NOMO-1 treated with DMSO at 0.1 percent for 48 hours (cell line): Measurements from ENCODE around the gene QRICH1.

Experiments used
- DNase-seq: peaks from one replicate; lab custom pipeline; 2025; ENCODE audit not compliant: unreplicated experiment; lab: John Stamatoyannopoulos, UW

QRICH1 gene

GRCh38 chr3:48999085-48999858, 94.6 kb downstream of the QRICH1 start:
- no peak for DNase-seq

DNA sequence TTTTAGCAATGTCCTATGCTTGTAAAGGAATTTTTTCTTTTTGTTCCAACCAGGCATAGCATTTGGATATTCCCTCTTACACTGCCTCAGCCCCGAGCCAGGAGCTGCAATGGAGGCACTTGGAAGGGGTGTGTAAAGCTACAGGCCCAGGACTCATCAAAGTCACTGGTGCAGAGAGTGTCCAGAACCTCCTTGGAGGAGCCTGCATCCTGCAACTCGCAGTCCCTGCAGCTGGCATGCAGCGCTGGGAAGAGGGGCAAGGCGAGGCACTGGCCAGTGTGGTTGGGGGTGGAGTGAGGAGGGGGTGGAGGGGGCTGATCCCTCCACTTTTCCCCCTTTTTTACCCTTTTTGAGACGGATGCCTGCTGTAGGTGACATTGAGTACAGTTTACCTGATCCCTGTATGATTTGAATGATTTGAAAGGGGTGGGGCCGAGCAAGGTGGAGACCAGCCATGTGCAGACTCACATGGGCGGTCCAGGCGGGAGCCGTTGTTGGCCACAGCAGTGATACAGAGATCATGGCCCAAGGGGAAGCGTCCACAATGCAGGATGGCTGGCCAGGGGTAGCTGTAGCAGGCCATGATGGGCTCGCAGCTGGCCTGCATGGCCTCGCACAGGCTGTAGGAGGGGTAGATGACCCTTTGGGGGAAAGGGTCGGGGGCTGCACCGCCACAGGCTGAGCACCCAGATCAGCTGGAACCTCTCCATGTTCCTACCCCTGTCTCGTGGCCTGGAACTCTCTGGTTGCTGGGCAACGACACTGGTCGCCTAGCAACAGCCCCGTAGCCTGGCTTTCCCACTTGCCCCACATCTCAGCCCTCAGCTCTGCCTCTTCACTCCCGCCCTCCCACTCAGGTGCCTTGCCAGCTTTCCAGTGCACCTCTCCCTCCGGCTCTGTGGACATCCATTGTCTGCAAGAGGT, 95.9 kb downstream of the QRICH1 start:
- no peak for DNase-seq

DNA sequence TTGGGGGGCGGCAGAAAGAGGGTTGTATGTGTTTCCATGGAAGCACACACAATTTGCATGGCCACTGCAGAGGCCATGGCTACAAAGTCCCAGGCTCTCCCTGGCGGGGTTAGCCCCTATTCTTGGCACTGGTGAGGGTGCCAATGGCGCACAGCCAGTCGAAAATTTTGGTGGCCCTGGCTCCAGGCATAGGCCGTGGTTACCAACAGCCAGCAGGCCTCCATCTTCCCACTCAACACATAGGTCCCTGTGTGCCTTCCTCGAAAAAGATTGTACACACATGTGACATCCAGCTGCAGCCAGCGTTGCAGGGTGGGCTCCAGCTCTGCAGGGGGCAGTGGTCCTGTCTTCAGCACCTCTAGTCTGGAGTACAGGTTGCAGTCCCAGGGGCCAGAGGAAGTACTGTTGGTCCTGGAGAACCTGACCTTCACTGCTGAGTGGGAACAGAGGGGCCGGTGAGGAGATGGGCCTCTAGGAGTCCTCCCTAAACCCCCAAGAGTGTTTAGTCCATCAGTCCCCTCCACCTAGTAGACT, 96.7 kb downstream of the QRICH1 start:
- no peak for DNase-seq

- no peak for DNase-seq
Observed at GRCh38 chr3:48996640-48997039, 97.2 kb downstream of the QRICH1 start.

- DNase-seq, result peak; percentile 3
Observed at GRCh38 chr3:48993834-48994233, 100.0 kb downstream of the QRICH1 start.

GRCh38 chr3:48991851-48992545, 101.9 kb downstream of the QRICH1 start:
- no peak for DNase-seq

GRCh38 chr3:48990636-48991469, 103.0 kb downstream of the QRICH1 start:
- DNase-seq, result peak; percentile 10

- peak; percentile 64 for DNase-seq
Observed at GRCh38 chr3:48989796-48990635, 103.9 kb downstream of the QRICH1 start, which contains the start of gene P4HTM. P4HTM (plus strand) TSS chr3:48990241; CDS start chr3:48990257, 16 bp downstream.

- DNase-seq, result no peak
Observed at GRCh38 chr3:48989126-48989795, 104.6 kb downstream of the QRICH1 start.

DNA sequence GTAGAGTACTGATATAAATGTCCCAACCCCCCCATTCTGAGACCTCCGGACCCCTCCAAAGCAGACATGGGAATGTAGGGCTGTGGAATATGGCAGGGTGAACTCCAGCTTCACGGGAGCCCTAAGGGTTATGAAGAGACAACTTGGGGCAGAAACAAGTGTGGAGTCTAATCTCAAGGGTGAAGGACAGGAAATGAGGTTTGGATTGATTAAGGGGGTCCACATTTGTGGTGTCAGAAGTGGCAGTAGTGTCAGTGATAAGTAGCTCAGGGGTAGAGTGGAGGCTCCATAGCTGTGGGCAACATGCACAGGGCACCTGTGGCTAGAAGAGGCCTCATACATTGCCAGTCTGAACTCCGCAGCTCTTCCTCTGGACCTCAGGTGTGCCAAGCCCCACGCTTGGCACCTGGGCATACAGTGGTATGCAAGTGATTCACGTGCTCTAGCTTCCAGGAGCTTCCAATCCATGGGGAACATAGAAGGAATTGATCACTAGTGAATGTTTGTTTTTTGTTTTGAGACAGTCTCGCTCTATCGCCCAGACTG, 108.0 kb downstream of the QRICH1 start:
- DNase-seq, result no peak

- DNase-seq, result no peak
Observed at GRCh38 chr3:48984663-48985062, 109.2 kb downstream of the QRICH1 start.

DNA sequence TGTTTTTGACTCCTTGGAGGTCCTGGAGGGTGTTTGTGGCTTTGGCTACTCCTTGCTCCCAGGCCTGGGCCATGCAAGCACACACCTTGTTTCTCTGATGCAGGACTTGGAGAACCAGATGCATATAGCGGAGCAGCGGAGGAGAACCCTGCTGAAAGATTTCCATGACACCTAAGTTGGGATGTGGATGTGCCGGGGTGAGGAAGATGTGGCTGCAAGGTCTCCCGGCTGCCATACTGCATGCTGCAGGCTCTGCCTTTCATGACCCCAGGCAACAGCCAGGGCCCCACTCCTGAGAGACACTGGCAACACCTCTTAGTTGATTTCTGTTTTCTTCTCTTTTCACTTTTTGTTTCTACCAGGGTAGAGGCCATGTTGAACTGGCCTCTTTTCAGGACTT, 110.8 kb downstream of the QRICH1 start:
- DNase-seq, result no peak

- no peak for DNase-seq
Observed at GRCh38 chr3:48982686-48983085, 111.2 kb downstream of the QRICH1 start.

GRCh38 chr3:48982016-48982415, 111.9 kb downstream of the QRICH1 start:
- no peak for DNase-seq

DNA sequence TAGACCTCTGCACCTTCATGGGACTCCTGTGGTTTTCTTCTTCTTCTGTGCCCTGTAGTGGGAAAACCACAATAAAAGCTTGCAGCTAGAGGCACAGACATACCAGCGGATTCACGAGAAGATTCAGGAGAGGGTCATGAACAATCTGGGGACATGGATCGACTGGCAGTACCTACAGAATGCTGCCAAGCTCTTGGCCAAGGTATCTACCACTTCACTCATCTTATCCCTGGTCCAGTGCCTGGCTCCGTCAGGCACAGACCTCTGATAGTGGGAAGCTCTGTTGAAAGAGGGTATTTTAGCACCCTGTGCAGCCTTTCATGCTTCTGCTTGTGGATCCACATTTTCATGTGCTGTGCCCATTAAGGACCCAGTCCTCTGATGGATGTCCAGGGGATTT, 113.6 kb downstream of the QRICH1 start:
- no peak for DNase-seq
